Measurements from ENCODE around the gene FBXO44. TPM values are rescaled to one million over a fixed set of nuclear protein-coding genes. Genes with fewer than 3 reads are reported as not detected.

FBXO44 gene
- total RNA-seq, 1 donor from 2014 or later: 20.4 TPM

DNA sequence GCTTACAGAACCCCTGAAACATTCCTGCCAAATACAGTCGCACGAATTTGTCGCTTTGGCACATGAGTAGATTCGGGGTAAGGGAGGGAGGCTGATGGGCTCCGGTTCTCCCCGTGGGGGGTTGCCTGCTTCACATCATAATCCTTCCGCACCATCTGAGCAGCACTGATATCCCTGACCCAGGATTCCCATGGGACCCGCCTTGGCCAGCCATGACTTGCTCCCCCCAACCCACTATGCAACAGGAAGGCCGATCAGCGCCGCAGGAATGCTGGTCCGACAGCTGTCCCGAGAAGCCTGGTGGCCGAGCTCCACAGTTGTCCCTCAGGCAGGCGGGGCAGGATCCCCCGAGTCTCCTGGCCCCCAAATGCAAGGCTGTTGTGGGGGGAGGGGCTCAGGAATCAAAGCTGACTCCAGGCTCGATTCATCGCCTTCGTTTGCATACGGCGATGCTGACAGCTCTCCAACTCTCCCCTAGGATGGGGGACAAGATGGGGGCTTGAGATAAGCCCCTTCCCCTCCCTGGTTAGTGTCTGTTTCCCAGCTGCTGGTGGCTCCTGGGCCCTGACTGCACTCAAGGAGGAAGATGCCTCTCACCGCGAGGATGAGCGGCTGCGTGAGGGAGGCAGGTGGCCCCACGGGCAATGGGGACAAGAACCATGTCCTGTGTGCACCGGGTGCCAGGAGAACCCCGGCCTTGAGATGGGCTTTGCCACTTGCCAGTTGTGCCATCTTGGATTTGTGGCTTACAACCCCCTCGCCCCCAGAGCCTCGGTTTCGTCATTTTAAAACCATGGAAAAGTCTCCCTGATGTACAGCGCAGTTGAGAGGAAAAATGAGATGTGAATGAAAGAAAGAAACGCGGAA lies 46.2 kb downstream of the FBXO44 start:
- ATAC-seq (no peak), DNase-seq (no peak)
- intact Hi-C loops (cut with micrococcal nuclease): no loop called here

GRCh38 chr1:11701551-11701961 lies 46.9 kb downstream of the FBXO44 start:
- peak; percentile 37 for ATAC-seq
- intact Hi-C loops (cut with micrococcal nuclease): no loop called here

GRCh38 chr1:11701981-11702803 lies 47.5 kb downstream of the FBXO44 start:
- intact Hi-C loops (cut with micrococcal nuclease): no loop called here
- no peak for ATAC-seq
- no peak for DNase-seq

More at GRCh38 chr1:11701551-11701961, 46.9 kb downstream of the FBXO44 start:
- DNase-seq: no peak

GRCh38 chr1:11703357-11704193 lies 48.9 kb downstream of the FBXO44 start:
- ATAC-seq (no peak), DNase-seq (no peak)
- intact Hi-C loops (cut with micrococcal nuclease): no loop called here

DNA sequence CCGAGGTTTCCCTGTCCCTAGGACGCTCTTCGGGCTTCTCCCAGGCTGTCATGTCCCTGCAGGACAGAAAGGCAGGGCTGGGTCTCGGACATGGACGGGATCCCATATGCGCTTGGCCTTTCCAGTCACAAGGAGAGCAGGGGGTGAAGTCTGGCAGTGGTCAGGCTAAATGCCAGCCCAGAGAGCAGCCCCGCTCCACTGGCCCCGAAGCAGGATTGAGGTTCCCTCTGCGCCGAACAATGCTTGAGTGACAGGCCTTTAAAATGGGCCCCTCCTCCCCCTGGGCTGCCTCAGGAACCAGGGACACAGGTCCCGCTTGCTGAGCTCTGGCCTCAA lies 49.5 kb downstream of the FBXO44 start:
- no peak for ATAC-seq
- DNase-seq: no peak
- intact Hi-C loops (cut with micrococcal nuclease): no loop called here

GRCh38 chr1:11704691-11705475 lies 50.2 kb downstream of the FBXO44 start:
- ATAC-seq: no peak
- DNase-seq: no peak
- intact Hi-C loops (cut with micrococcal nuclease): no loop called here

GRCh38 chr1:11705596-11705995 lies 50.9 kb downstream of the FBXO44 start:
- no peak for DNase-seq
- intact Hi-C loops (cut with micrococcal nuclease): no loop called here
- ATAC-seq: no peak

DNA sequence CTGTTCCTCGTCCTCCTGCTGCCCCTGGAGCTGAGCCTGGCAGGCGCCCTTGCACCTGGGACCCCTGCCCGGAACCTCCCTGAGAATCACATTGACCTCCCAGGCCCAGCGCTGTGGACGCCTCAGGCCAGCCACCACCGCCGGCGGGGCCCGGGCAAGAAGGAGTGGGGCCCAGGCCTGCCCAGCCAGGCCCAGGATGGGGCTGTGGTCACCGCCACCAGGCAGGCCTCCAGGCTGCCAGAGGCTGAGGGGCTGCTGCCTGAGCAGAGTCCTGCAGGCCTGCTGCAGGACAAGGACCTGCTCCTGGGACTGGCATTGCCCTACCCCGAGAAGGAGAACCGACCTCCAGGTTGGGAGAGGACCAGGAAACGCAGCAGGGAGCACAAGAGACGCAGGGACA lies 51.6 kb downstream of the FBXO44 start:
- DNase-seq (no peak), ATAC-seq (no peak)
- intact Hi-C loops (cut with micrococcal nuclease): no loop called here

GRCh38 chr1:11707621-11708276 lies 53.1 kb downstream of the FBXO44 start:
- ATAC-seq: peak; percentile 95
- DNase-seq: peak; percentile 85
- intact Hi-C loops (cut with micrococcal nuclease): no loop called here

GRCh38 chr1:11708554-11709350 lies 54.1 kb downstream of the FBXO44 start:
- intact Hi-C loops (cut with micrococcal nuclease): no loop called here
- DNase-seq: no peak
- no peak for ATAC-seq

DNA sequence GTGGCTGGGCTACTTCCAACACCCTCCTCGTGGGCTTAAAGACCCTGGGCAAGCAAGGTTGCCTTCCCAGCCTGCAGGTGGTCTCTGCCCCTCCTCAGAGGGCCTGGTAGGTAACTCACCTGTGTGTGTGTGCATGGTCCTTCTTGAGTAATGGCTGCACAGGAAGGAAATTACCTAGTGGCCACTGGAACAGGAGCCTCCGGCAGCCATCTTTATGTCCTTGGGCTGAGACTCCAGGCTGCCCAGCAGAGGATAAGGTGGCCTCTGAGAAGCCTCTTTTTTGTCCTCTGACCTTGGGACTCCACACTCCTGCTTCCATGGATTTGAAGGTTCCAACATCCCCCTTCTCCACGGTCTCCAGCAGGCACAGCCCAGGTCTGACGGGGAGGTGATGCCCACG lies 56.8 kb downstream of the FBXO44 start:
- ATAC-seq (no peak), DNase-seq (no peak)
- intact Hi-C loops (cut with micrococcal nuclease): loop anchor here (10.0 kb wide), 1 partner anchor 57 kb away; the partner anchor contains the start of genes FBXO2 and FBXO44

GRCh38 chr1:11712285-11712684 lies 57.6 kb downstream of the FBXO44 start:
- DNase-seq: no peak
- intact Hi-C loops (cut with micrococcal nuclease): loop anchor here (10.0 kb wide), 1 partner anchor 57 kb away; the partner anchor contains the start of genes FBXO2 and FBXO44
- no peak for ATAC-seq

Other genes with a start within 250 kb of the FBXO44 start
- 0.12 TPM for gene DISP3, start 175.7 kb upstream of the FBXO44 start, total RNA-seq
- gene FBXO2, start 448 bp upstream of the FBXO44 start, total RNA-seq: 3.9 TPM
- gene FBXO6, start 9.3 kb downstream of the FBXO44 start, total RNA-seq: 11.1 TPM
- 21.8 TPM for gene MAD2L2, start 26.3 kb downstream of the FBXO44 start, total RNA-seq
- gene DRAXIN, start 36.8 kb downstream of the FBXO44 start, total RNA-seq: 0.05 TPM
- gene AGTRAP, start 81.3 kb downstream of the FBXO44 start, total RNA-seq: 13.4 TPM
- 2.1 TPM for gene C1orf167, start 107.3 kb downstream of the FBXO44 start, total RNA-seq
- gene MTHFR, start 151.1 kb downstream of the FBXO44 start, total RNA-seq: 37.9 TPM
- gene CLCN6, start 151.3 kb downstream of the FBXO44 start, total RNA-seq: 15.4 TPM
- 5.5 TPM for gene NPPA, start 192.9 kb downstream of the FBXO44 start, total RNA-seq
- gene NPPB, start 204.1 kb downstream of the FBXO44 start, total RNA-seq: not detected